Stimulated activated CD8-positive, alpha-beta memory T cell treated with anti-CD3 and anti-CD28 coated beads, Interleukin-12 subunit alpha, Interleukin-12 subunit beta, amount 100 ng/mL, for 24 hours (primary cell): ENCODE results near the gene SAMHD1.
"Not testable (repeated sequence)": the region's sequence is repeated elsewhere in the genome, so short reads cannot be mapped to it uniquely, and the experiment has no call there.

ENCODE experiments used
- DNase-seq: peaks from one replicate; pipeline ENCODE4 v3.0.0-alpha.2; 2020; ENCODE audit errors: extremely low read depth

SAMHD1 gene

DNA sequence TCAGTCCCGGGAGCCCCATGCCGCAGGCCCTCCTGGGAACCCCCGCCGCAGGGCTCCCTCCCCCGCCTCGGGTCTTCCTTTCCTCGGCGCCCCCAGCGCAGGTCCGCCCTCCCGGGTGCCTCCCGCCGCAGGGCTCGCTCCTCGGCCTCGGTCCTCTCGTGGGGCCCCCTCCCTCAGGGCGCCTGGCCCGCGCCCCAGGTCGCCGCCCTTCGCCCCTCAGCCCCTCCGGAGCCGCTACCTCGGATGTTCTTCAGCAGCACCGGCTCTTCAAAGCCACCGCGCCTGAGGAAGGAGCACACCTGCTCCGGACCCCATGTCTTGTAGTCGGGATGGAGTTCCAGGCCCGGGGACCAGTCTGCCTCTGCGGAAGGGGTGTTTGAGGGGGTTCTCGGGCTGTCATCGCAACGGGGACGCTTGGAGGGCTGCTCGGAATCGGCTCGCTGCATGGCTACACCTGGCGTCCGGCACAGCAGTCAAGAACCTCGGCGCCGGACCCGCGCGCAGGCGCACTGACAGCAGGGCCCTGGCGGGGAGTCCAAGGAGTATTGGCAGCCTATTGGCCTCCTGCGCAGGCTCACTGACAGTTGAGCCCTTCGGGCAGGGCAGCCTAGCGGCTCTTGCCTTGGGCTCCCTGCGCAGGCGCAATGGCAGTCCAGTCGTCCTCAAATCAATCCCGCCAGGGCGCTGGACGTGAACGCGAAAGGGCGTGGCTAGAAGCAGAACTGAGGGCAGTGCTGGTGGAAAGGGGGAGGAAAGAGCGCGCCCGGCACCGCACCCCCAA, at the start of gene SAMHD1:
Gene SAMHD1 (minus strand): TSS at position 511 of the 781 bp plus-strand sequence. CDS start 65 bp downstream, at position 446.
- DNase-seq, result peak; percentile 75

DNA sequence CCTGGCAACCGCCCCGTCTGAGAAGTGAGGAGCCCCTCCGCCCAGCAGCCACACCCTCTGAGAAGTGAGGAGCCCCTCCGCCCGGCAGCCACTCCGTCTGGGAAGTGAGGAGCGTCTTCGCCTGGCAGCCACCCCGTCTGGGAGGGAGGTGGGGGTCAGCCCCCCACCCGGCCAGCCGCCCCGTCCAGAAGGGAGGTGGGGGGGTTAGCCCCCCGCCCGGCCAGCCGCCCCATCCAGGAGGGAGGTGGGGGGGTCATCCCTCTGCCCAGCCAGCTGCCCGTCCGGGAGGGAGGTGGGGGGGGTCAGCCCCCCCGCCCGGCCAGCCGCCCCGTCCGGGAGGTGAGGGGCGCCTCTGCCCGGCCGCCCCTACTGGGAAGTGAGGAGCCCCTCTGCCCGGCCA, 48.7 kb upstream of the SAMHD1 start:
- not testable (repeated sequence) for DNase-seq

DNA sequence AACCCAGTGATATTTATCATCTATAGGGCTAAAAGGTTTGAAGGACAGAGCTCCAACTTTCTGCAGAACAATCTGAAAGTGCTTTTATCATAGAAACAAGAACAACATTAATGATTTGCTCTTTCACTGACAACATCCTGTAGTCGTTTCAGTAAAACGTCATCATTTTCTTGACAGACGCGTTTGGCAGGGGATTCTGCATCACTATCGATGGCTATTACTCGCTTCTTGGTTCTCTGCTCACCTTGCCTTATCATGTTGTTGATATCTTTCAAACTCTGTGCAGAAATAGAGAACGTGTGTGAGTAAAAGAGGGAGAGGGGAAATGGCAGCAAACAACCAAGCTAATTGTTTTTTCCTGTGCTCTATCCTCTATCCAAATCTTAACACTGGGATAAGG, 47.1 kb upstream of the SAMHD1 start:
- no peak for DNase-seq

DNA sequence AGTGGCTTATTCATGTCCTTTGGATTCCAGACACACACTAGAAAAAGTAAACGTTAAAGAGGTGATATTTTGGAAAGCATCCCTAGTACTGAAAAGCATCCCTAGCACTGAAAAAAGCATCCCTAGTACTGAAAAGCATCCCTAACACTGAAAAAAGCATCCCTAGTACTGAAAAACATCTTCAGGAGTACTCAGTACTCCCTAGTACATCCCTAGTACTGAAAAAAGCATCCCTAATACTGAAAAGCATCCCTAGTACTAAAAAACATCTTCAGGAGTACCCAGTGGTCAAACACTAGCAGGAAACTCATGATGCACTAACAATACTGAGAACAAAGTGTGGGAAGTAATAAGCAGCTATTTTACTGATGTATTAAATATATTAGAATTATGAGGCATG, 45.6 kb upstream of the SAMHD1 start:
- no peak for DNase-seq

DNA sequence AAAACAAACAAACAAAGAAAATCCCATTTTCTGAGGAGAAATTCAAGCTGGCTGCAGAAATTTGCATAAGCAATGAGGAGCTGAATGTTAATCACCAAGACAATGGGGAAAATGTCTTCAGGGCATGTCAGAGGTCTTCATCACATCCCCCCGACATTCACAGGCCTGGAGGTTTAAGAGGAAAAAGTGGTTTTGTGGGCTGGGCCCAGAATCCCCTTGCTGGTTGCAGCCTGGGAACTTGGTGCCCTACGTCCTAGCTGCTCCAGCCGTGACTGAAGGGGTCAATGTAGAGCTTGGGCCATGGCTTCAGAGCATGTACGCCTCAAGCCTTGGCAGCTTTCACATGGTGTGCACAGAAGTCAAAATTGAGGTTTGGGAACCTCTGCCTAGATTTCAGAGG, 42.7 kb upstream of the SAMHD1 start:
- DNase-seq, result not testable (repeated sequence)

DNA sequence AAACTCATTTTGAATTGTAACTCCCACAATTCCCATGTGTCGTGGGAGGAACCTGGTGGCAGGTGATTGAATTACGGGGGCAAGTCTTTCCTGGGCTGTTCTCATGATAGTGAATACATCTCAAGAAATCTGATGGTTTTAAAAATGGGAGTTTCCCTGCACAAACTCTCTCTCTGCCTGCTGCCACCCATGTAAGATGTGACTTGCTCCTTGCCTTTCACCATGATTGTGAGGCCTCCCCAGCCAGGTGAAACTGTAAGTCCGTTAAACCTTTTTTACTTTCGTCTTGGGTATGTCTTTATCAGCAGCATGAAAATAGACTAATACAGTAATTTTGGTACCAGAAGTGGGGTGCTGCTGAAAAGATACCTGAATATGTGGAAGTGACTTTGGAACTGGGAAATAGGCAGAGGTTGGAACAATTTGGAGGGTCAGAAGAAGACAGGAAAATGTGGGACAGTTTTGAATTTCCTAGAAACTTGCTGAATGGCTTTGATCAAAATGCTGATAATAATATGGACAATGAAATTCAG, 41.4 kb upstream of the SAMHD1 start:
- DNase-seq, result no peak

DNA sequence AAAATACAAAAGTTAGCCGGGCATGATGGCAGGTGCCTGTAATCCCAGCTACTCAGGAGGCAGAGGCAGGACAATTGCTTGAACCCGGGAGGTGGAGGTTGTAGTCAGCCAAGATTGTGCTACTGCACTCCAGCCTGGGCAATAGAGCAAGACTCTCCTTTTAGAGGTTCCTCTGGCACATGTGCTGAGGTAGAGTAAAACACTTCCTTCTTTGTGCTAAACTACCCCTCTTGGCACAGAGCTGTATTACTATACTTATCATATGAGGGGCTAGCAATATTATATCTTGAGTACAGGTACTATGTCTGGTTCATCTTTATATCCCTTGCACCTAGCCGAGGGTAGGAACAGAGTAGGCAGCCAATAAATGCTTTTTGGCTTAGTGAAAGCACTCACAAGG, 40.2 kb upstream of the SAMHD1 start:
- no peak for DNase-seq

DNA sequence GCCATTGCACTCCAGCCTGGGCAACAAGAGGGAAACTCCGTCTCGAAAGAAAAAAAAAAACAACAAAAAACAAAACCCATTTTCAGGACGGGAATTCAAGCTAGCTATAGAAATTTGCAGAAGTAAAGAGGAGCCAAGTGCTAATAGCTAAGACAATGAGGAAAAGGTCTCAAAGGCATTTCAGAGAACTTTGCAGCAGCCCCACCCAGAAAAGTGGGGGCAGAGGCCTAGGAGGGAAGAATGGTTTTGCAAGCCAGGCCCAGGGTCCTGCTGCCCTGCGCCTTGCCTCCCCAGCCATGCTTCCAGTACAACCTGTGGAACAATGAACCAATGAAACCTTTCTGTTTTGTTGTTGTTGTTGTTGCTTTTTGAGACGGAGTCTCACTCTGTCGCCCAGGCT, 38.3 kb upstream of the SAMHD1 start:
- no peak for DNase-seq

DNA sequence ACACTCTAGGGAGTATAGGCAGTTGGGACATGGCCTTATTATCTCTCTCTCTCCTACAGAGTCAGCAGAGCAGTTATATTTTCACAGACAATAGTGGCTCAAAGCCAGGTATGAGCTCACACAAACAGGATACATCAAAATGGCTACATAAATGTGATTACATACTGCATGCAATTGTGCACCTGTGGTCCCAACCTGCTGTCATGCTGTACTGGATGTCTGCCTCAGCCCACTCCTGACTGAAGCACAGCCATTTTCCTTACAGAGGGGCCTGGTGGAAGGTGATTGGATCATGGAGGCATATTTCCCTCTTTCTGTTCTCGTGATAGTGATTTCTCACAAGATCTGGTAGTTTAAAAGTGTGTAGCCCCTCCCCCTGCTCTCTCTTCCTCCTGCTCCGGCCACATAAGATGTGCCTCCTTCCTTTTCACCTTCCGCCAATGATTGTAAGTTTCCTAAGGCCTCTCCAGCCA, 37.0 kb upstream of the SAMHD1 start:
- no peak for DNase-seq

DNA sequence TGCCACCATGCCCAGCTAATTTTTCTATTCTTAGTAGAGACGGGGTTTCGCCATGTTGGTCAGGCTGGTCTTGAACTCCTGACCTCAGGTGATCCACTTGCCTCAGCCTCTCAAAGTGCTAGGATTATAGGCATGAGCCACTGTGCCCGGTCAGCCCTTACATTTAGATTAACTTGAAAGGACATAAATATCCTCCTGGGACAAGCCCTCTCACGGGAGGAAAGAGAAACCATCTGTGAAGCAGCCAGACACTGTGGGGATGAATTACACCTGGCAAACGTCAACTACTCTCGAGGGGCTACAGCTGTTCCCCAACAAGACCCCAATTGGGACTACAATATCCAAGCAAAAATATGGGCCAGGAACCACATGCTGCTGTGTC, 32.7 kb upstream of the SAMHD1 start:
- no peak for DNase-seq

DNA sequence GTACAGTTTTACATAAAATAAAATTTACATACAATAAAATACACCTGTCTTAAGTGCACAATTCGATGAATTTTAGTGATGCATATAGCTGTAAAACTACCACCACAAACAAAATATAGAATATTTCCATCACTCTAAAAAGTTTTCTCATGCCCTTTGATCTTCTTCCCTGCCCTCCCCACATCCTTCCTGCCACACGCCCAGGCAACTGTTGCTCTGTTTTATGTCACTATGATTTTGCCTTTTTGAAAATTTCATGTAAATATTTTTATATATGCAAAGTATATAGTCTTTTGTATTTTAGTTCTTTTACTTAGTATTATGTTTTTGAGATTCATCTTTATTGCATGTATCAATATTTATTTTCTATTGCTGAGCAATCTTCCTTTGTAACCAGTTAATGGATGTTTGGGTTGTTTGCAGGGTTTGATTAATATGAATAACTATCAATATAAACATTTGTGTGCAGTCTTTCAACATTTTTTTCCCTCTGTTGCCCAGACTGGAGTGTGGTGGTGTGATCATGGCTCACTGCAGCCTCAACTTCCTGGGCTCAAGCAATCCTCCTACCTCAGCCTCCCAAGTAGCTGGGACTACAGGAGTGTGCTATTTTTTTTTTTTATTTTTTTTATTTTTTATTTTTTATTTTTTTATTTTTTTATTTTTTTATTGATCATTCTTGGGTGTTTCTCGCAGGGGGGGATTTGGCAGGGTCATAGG, 23.8 kb upstream of the SAMHD1 start:
- no peak for DNase-seq

DNA sequence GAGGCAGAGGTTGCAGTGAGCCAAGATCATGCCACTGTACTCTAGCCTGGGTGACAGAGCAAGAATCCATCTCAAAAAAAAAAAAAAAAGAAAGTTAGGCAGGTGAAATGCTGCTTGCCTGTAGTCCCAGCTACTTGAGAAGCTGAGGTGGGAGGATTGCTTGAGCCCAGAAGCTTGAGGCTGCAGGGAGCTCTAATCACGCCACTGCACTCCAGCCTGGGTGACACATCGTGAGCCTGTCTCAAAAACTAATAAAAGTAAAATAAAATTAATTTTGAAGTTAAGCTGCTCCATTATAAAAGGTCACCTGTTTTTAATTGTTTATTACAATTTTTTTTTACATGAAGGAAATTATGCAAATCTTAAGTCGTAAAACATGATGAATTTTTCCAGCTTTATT, 23.2 kb upstream of the SAMHD1 start:
- no peak for DNase-seq

DNA sequence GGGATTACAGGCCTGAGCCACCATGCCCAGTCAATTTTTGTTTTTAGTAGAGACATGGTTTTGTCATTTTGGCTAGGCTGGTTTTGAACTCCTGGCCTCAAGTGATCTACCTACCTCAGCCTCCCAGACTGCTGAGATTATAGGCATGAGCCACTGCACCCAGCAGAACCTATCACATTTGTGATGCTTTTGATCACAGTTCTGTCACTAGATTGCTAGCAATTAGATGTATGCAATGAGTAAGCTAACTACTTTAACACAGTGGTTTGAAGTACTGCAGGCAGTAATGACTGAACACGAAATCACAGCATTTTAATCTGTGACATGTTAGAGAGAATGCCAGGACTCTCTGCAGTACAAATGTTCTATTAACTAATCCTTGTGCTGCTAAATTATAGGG, 19.6 kb upstream of the SAMHD1 start:
- DNase-seq, result no peak

DNA sequence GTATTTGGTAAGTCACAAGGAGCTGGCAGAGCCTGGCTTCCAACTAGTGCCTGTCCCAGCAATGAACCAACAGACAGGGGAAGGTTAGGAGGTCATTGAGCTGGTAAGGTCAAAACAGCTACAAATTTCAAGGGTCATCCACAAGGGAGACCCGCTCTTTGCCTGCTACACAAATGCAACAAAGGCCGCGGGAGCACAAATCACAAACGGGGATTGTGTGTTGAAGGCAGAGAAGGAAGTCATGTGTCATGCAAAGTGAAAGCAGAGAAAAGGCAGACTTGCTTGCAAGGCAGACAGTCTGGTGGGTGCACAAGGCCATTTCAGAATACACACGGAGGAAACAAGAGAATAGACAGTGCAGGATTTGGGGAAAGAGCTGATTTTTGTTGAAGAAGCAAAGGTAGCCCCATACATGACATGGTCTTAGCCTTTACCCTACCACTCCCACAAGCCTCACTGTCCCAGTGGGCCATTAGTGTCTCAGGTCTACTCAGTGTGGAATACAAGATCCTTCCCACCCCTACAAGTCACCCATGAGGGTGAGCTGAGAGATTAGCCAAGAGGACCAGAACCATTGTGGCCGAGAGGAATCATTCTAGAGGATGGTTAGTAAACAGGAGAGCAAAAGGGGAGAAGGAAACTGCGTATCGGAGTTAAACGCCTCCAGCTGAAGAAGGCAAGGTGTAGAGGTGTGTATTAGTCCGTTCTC, 18.1 kb upstream of the SAMHD1 start:
- no peak for DNase-seq

DNA sequence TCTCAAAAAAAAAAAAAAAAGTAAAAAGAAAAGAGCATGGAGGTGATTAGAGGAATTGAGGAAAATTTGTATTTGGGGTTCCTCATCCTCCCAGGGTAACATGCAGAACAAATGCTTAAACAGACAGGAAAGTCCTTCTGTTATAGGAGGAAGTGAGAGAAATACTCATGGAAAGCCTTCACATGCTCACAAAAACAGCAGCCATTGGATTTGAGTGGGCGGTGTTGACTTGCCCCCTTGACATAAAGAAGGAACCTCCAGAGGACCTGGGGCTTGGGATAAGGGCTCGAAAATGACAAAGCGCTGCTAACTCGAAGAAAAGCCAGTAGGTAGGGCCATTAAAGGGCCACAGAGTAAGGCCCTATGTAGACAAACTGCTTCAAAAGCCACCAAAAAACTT, 17.5 kb upstream of the SAMHD1 start:
- no peak for DNase-seq

DNA sequence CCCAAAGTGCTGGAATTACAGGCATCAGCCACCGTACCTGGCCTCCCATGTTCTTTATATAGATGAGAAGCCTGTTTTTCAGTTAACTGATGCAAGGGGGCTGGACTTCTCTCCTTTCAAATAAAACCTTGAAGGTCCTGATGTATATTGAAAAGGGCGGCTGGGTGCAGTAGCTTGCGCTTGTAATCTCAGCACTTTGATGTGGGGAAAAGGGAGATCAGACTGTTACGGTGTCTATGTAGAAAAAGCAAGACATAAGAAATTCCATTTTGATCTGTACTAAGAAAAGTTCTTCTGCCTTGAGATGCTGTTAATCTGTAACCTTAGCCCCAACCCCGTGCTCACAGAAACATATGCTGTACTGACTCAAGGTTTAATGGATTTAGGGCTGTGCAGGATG, 16.1 kb upstream of the SAMHD1 start:
- DNase-seq, result no peak

DNA sequence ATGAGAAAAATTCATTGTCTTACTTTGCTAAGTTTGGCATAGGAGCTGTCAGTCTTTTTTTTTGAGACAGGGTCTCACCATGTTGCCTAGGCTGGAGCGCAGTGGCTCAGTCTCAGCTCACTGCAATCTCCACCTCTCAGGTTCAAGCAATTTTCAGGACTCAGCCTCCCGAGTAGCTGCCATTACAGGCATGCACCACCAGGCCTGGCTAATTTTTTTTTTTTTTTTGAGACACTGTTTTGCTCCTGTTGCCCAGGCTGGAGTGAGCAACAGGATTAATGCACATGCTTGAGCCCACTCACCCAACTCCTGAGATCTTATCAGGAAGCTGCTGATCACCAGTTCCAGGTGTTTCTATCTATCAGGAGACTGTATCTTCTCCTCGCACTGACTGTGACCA, 15.5 kb upstream of the SAMHD1 start:
- not testable (repeated sequence) for DNase-seq

DNA sequence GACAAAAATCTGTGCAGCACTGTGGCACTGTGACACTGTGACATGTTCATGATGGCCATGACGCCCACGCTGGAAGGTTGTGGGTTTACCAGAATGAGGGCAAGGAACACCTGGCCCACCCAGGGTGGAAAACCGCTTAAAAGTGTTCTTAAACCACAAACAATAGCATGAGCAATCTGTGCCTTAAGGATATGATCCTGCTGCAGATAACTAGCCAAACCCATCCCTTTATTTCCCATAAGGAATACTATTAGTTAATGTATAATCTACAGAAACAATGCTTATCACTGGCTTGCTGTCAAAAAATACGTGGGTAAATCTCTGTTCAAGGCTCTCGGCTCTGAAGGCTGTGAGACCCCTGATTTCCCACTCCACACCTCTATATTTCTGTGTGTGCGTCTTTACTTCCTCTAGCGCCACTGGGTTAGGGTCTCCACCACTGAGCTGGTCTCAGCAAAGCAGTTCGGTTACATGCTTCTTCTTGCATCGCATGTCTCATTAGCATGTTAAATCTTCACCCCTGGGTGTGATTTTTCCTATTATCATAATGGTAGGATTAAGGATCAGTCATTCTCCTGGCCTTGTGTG, 10.9 kb upstream of the SAMHD1 start:
- DNase-seq, result not testable (repeated sequence)

DNA sequence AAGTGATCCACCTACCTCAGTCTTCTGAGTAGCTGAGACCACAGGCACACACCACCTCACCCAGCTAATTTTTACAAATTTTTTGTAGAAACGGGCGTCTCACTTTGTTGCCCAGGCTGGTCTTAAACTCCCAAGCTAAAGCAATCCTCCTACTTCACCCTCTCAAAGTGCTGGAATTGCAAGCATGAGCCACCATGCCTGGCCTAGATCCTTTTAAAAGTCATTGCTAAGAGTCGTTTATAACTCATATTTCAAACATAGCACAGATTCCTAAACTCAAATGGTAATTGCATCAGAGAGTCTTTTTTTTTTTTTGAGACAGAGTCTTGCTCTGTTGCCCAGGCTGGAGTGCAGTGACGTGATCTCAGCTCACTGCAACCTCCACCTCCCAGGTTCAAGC, 7.7 kb upstream of the SAMHD1 start:
- no peak for DNase-seq

DNA sequence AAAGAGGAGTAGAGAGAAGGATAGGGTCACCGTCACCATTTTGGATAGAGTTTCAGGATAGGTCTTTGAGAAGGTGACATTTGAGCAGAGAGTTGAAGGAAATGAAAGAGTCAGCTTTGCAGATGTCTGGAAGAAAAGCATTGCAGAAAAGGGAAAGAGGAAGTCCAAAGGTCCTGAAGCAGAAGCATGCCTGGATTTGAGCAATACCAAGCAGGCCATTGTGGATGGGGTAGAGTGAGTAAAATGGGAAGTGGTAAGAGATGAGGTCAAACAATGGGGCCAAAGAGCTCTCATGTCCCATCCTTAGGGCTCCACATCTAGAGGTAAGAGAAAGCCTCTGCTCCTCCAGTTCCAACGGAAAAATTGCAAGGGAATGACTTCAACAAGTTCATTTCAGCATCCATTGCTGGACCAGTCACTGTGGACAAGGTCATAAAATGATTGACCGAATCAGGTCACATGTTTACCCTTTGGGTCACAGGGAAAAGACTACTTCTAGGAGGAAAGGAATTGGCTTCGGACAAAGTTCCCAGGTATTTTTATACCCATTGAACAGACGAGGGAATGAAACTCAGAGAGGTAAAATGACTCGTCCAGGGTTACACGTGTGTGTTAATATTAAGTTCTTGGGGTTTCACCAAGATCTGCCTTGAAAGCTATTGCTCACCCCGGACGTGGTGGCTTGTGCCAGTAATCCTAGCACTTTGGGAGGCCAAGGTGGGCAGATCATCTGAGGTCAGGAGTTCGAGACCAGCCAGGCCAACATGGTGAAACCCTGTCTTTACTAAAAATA, 6.6 kb upstream of the SAMHD1 start:
- DNase-seq, result no peak

DNA sequence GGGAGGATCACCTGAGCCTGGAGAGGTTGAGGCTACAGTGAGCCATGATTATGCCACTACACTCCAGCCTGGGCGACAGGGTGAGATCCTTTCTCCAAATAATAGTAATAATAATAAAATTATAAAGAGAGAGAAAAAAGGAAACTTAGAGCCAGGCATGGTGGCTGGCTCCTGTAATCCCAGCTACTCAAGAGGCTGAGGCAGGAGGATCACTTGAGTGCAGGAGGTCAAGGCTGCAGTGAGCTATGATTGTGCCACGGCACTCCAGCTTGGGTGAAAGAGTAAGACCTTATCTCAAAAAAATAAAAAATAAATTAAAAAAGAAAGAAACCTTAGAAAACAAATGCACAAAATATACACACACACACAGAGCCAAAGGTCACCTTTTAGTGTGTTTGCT, 5.2 kb upstream of the SAMHD1 start:
- DNase-seq, result no peak
